ENCODE measurements around the gene LY6G6D. TPM values are rescaled to one million over a fixed set of nuclear protein-coding genes. Genes with fewer than 3 reads are reported as not detected.

The LY6G6D gene
- total and polyA plus RNA-seq, 2 of the 13 experiments (the other 11 are each of a cell fraction or from before 2014, with no cell fraction given) = not detected

GRCh38 chr6:31736021-31736767 lies 21.0 kb downstream of the LY6G6D start, which contains the start of gene CLIC1 (continued):
- no peak for TF ChIP-seq MLX (CRISPR knock-in tag; IDR thresholded peaks at IDR 0.05)
- TF ChIP-seq ZNF891 (CRISPR knock-in tag; IDR thresholded peaks at IDR 0.05) = peak; percentile 69
- TF ChIP-seq HOXA3 (CRISPR knock-in tag; IDR thresholded peaks at IDR 0.05) = peak; percentile 49; the same call in 1 of the 2 replicates
- peak; percentile 98 for TF ChIP-seq SAP130 (CRISPR knock-in tag; IDR thresholded peaks at IDR 0.05; ENCODE audit: low read depth)
- 0 out of 2 replicates have a peak, but pooled peaks have one; percentile 20 for TF ChIP-seq CBFB (CRISPR knock-in tag; IDR thresholded peaks at IDR 0.05)
- peak; percentile 72 for TF ChIP-seq ERF (CRISPR knock-in tag; IDR thresholded peaks at IDR 0.05)
- peak; percentile 82; the same call in 1 of the 2 replicates for TF ChIP-seq SRY (CRISPR knock-in tag; IDR thresholded peaks at IDR 0.05)
- TF ChIP-seq NFE2L2 (IDR thresholded peaks at IDR 0.05; ENCODE audit: low read length) = peak; percentile 32; the same call in 1 of the 2 replicates
- peak; percentile 36; the same call in 1 of the 2 replicates for TF ChIP-seq HNF4G (IDR thresholded peaks at IDR 0.05; ENCODE audit: borderline replicate concordance, low read depth, low read length)
- TF ChIP-seq HNF4G (CRISPR knock-in tag; IDR thresholded peaks at IDR 0.05; ENCODE audit: borderline replicate concordance, low read depth) = peak; percentile 65; the same call in 1 of the 2 replicates
- peak; percentile 98 for TF ChIP-seq FOSL2 (CRISPR knock-in tag; IDR thresholded peaks at IDR 0.05)
- no peak for TF ChIP-seq ZNF644 (CRISPR knock-in tag; IDR thresholded peaks at IDR 0.05; ENCODE audit: low read depth)
- TF ChIP-seq ARNT2 (CRISPR knock-in tag; IDR thresholded peaks at IDR 0.05; ENCODE audit: low read depth) = no peak
- TF ChIP-seq KLF11 (CRISPR knock-in tag; IDR thresholded peaks at IDR 0.05) = peak; percentile 76; the same call in 1 of the 2 replicates
- TF ChIP-seq ZNF30 (CRISPR knock-in tag; IDR thresholded peaks at IDR 0.05) = peak; percentile 53; the same call in 1 of the 2 replicates
- TF ChIP-seq GZF1 (CRISPR knock-in tag; IDR thresholded peaks at IDR 0.05) = peak; percentile 36; the same call in 1 of the 2 replicates
- TF ChIP-seq ISL2 (CRISPR knock-in tag; IDR thresholded peaks at IDR 0.05) = peak; percentile 19; the same call in 1 of the 2 replicates
- TF ChIP-seq TOPORS (CRISPR knock-in tag; IDR thresholded peaks at IDR 0.05) = 0 out of 2 replicates have a peak, but pooled peaks have one; percentile 11
- TF ChIP-seq HINFP (CRISPR knock-in tag; IDR thresholded peaks at IDR 0.05; ENCODE audit: low read depth) = 0 out of 2 replicates have a peak, but pooled peaks have one; percentile 21
- 0 out of 2 replicates have a peak, but pooled peaks have one; percentile 56 for TF ChIP-seq U2AF2 (IDR thresholded peaks at IDR 0.05; ENCODE audit: low read depth, low read length)
- TF ChIP-seq CREB1 (IDR thresholded peaks at IDR 0.05) = no peak
- 0 out of 2 replicates have a peak, but pooled peaks have one; percentile 51 for TF ChIP-seq CREB1 (CRISPR knock-in tag; IDR thresholded peaks at IDR 0.05)
- peak; percentile 58; the same call in 1 of the 2 replicates for TF ChIP-seq MXD1 (CRISPR knock-in tag; IDR thresholded peaks at IDR 0.05)
- TF ChIP-seq PITX1 (CRISPR knock-in tag; IDR thresholded peaks at IDR 0.05) = peak; percentile 72
- 0 out of 2 replicates have a peak, but pooled peaks have one; percentile 75 for TF ChIP-seq ZNF761 (CRISPR knock-in tag; conservative IDR thresholded peaks at IDR 0.05)
- TF ChIP-seq, protein P1, sequence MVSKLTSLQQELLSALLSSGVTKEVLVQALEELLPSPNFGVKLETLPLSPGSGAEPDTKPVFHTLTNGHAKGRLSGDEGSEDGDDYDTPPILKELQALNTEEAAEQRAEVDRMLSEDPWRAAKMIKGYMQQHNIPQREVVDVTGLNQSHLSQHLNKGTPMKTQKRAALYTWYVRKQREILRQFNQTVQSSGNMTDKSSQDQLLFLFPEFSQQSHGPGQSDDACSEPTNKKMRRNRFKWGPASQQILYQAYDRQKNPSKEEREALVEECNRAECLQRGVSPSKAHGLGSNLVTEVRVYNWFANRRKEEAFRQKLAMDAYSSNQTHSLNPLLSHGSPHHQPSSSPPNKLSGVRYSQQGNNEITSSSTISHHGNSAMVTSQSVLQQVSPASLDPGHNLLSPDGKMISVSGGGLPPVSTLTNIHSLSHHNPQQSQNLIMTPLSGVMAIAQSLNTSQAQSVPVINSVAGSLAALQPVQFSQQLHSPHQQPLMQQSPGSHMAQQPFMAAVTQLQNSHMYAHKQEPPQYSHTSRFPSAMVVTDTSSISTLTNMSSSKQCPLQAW (CRISPR knock-in tag; IDR thresholded peaks at IDR 0.05) = peak; percentile 55

Measured in HepG2 (cell line).